ENCODE measurements around the gene BTBD17.
A peak's percentile ranks its signal among the peaks of the same experiment; 100 is the strongest.
"Not testable (repeated sequence)": the region's sequence is repeated elsewhere in the genome, so short reads cannot be mapped to it uniquely, and the experiment has no call there.

The BTBD17 gene

GRCh38 chr17:74361230-74362068 lies at the start of gene BTBD17:
Gene BTBD17, minus strand, starts transcription at chr17:74361868. Its CDS starts 49 bp downstream, at chr17:74361819.
- peak; percentile 79 for DNase-seq

GRCh38 chr17:74410001-74410443 lies 48.4 kb upstream of the BTBD17 start:
- DNase-seq = no peak

- DNase-seq = no peak
Measured at GRCh38 chr17:74408815-74409214, 47.1 kb upstream of the BTBD17 start.

- DNase-seq = no peak
Measured at GRCh38 chr17:74408262-74408661, 46.6 kb upstream of the BTBD17 start.

GRCh38 chr17:74407384-74407783 lies 45.7 kb upstream of the BTBD17 start:
- DNase-seq = no peak

GRCh38 chr17:74405311-74405710 lies 43.6 kb upstream of the BTBD17 start:
- not testable (repeated sequence) for DNase-seq

GRCh38 chr17:74404789-74405188 lies 43.1 kb upstream of the BTBD17 start:
- no peak for DNase-seq

GRCh38 chr17:74404218-74404617 lies 42.5 kb upstream of the BTBD17 start:
- DNase-seq = no peak

- no peak for DNase-seq
Measured at GRCh38 chr17:74403512-74404137, 42.0 kb upstream of the BTBD17 start.

GRCh38 chr17:74402048-74402447 lies 40.4 kb upstream of the BTBD17 start:
- DNase-seq = no peak

- DNase-seq = no peak
Measured at GRCh38 chr17:74396567-74396966, 34.9 kb upstream of the BTBD17 start.

- DNase-seq = no peak
Measured at GRCh38 chr17:74394977-74395376, 33.3 kb upstream of the BTBD17 start.

- DNase-seq = no peak
Measured at GRCh38 chr17:74394275-74394950, 32.7 kb upstream of the BTBD17 start.

GRCh38 chr17:74393346-74393942 lies 31.8 kb upstream of the BTBD17 start:
- no peak for DNase-seq

- no peak for DNase-seq
Measured at GRCh38 chr17:74392848-74393247, 31.2 kb upstream of the BTBD17 start.

- DNase-seq = no peak
Measured at GRCh38 chr17:74391771-74392170, 30.1 kb upstream of the BTBD17 start.

GRCh38 chr17:74390680-74391653 lies 29.3 kb upstream of the BTBD17 start:
- no peak for DNase-seq

GRCh38 chr17:74389937-74390679 lies 28.4 kb upstream of the BTBD17 start:
- DNase-seq = no peak

GRCh38 chr17:74389084-74389753 lies 27.6 kb upstream of the BTBD17 start:
- DNase-seq = no peak

GRCh38 chr17:74387365-74388218 lies 25.9 kb upstream of the BTBD17 start:
- no peak for DNase-seq

All from NCI-H2227 treated with DMSO at 0.1 percent for 48 hours (cell line).